IMR-90 (cell line): ENCODE measurements around the gene NR5A2. TPM values are rescaled to one million over a fixed set of nuclear protein-coding genes. Genes with fewer than 3 reads are reported as not detected.

Experiments used
- ATAC-seq: fragments of 200-7000 bp; cut with Tn5 transposase; 2 replicates; pipeline ENCODE4 v1.9.1; 2020; ENCODE audit warnings: low read depth, mild to moderate bottlenecking, moderate library complexity
- BruUV-seq: library from RNA; stranded (reverse); fragments of 400-500 nt; replicated peaks from 2 replicates; lab custom pipeline; 2021; lab: Mats Ljungman, UMichigan
- CTCF ChIA-PET: fragments of 300-600 bp; formaldehyde crosslinking; extraction: SDS; loops from one replicate; lab custom pipeline; 2021; ENCODE audit warnings: antibody characterized with exemption; lab: Yijun Ruan, JAX
- POLR2A ChIA-PET: fragments of 300-600 bp; sonication (Branson Sonifier 250); formaldehyde crosslinking; loops from one replicate; lab custom pipeline; 2022; ENCODE audit warnings: antibody characterized with exemption; ENCODE audit not compliant: unreplicated experiment; lab: Charles Lee
- DNase-seq: peaks from one replicate; pipeline ENCODE4 v3.0.0; 2013
- H2AFZ ChIP-seq: replicated peaks from 2 replicates; pipeline ENCODE3; 2013; ENCODE audit warnings: low read length, mild to moderate bottlenecking; ENCODE audit not compliant: poor library complexity
- H2AK5ac ChIP-seq: 2 replicates; pipeline ENCODE4 v1.6.1; 2013; ENCODE audit warnings: low read depth, low read length, inconsistent platforms
- H2AK9ac ChIP-seq: replicated peaks from 2 replicates; pipeline ENCODE3; 2013; ENCODE audit warnings: mild to moderate bottlenecking, low read depth, low read length, moderate library complexity; ENCODE audit not compliant: poor library complexity
- H2BK120ac ChIP-seq: 2 replicates; pipeline ENCODE4 v1.6.1; 2013; ENCODE audit warnings: low read depth, low read length, inconsistent platforms
- H2BK15ac ChIP-seq: 3 replicates; pipeline ENCODE4 v1.6.1; 2013; ENCODE audit warnings: low read depth, low read length, inconsistent platforms
- H2BK20ac ChIP-seq: 2 replicates; pipeline ENCODE4 v1.6.1; 2013; ENCODE audit warnings: low read depth, mild to moderate bottlenecking, inconsistent platforms, low read length, moderate library complexity
- H2BK5ac ChIP-seq: 2 replicates; pipeline ENCODE4 v1.6.1; 2013; ENCODE audit warnings: mild to moderate bottlenecking, low read depth, low read length, inconsistent platforms; ENCODE audit not compliant: poor library complexity, severe bottlenecking
- H3K14ac ChIP-seq: replicated peaks from 2 replicates; pipeline ENCODE4 v1.6.1; 2013; ENCODE audit warnings: low read depth, low read length, inconsistent platforms
- H3K18ac ChIP-seq: 2 replicates; pipeline ENCODE4 v1.6.1; 2013; ENCODE audit warnings: low read depth, low read length, control low read depth
- H3K23ac ChIP-seq: 2 replicates; pipeline ENCODE4 v1.6.1; 2013; ENCODE audit warnings: low read depth, low read length, inconsistent platforms
- H3K27ac ChIP-seq: 2 replicates; pipeline ENCODE4 v1.5.1; 2013; ENCODE audit warnings: mild to moderate bottlenecking, control low read depth, low read length; ENCODE audit not compliant: insufficient read depth
- H3K27me3 ChIP-seq: 2 replicates; pipeline ENCODE4 v1.6.1; 2013; ENCODE audit warnings: low read length; ENCODE audit not compliant: control insufficient read depth, insufficient read depth
- H3K36me3 ChIP-seq: 2 replicates; pipeline ENCODE4 v1.6.1; 2013; ENCODE audit warnings: low read length, mixed read lengths; ENCODE audit not compliant: control insufficient read depth, insufficient read depth
- H3K4ac ChIP-seq: 2 replicates; pipeline ENCODE4 v1.6.1; 2013; ENCODE audit warnings: low read depth, low read length, inconsistent platforms
- H3K4me1 ChIP-seq: 2 replicates; pipeline ENCODE4 v1.6.1; 2013; ENCODE audit warnings: low read length, mixed read lengths; ENCODE audit not compliant: control insufficient read depth, insufficient read depth
- H3K4me2 ChIP-seq: 2 replicates; pipeline ENCODE4 v1.6.1; 2013; ENCODE audit warnings: low read depth, mild to moderate bottlenecking, control low read depth, low read length, moderate library complexity
- H3K4me3 ChIP-seq: 2 replicates; pipeline ENCODE4 v1.5.1; 2013; ENCODE audit warnings: low read depth, mild to moderate bottlenecking, control low read depth, low read length, moderate library complexity; ENCODE audit not compliant: insufficient read depth
- H3K56ac ChIP-seq: 2 replicates; pipeline ENCODE4 v1.6.1; 2013; ENCODE audit warnings: low read length, inconsistent platforms; ENCODE audit not compliant: insufficient read depth; ENCODE audit errors: extremely low read depth
- H3K79me1 ChIP-seq, 2 experiments: 2 replicates each; pipeline ENCODE4 v1.6.1; 2013; ENCODE audit warnings: low read length in 2 of 2, inconsistent platforms in 1 of 2, low read depth in 1 of 2
- H3K9ac ChIP-seq: 2 replicates; pipeline ENCODE4 v1.6.1; 2013; ENCODE audit warnings: low read depth, low read length, control low read depth
- H3K9me1 ChIP-seq: 2 replicates; pipeline ENCODE4 v1.6.1; 2013; ENCODE audit warnings: low read length, inconsistent platforms; ENCODE audit not compliant: insufficient read depth
- H3K9me3 ChIP-seq: 2 replicates; pipeline ENCODE4 v1.6.1; 2013; ENCODE audit warnings: low read length; ENCODE audit not compliant: control insufficient read depth, insufficient read depth
- H4K20me1 ChIP-seq: 2 replicates; pipeline ENCODE4 v1.6.1; 2013; ENCODE audit warnings: low read length, inconsistent platforms; ENCODE audit not compliant: insufficient read depth
- H4K5ac ChIP-seq: 2 replicates; pipeline ENCODE4 v1.6.1; 2013; ENCODE audit warnings: mild to moderate bottlenecking, low read depth, low read length, control low read depth
- H4K8ac ChIP-seq, 2 experiments: 2 replicates each; pipeline ENCODE4 v1.6.1; 2013; ENCODE audit warnings: low read depth in 2 of 2, low read length in 2 of 2, control low read depth in 1 of 2, inconsistent platforms in 1 of 2
- H4K91ac ChIP-seq: 2 replicates; pipeline ENCODE4 v1.6.1; 2013; ENCODE audit warnings: low read depth, low read length, inconsistent platforms; ENCODE audit not compliant: insufficient read depth
- BHLHE40 ChIP-seq: fragments of 150-350 bp; IDR thresholded peaks from 2 replicates; pipeline ENCODE4 v1.6.1; 2016; ENCODE audit warnings: mild to moderate bottlenecking, low read depth, low read length
- CEBPB ChIP-seq: IDR thresholded peaks from 2 replicates; pipeline ENCODE4 v1.6.1; 2012; ENCODE audit warnings: low read depth, low read length, improper control_type of control experiment
- CHD1 ChIP-seq: IDR thresholded peaks from 2 replicates; pipeline ENCODE4 v1.6.1; 2012; ENCODE audit warnings: low read depth, low read length, improper control_type of control experiment
- MAFK ChIP-seq: IDR thresholded peaks from 2 replicates; pipeline ENCODE4 v1.6.1; 2012; ENCODE audit warnings: low read depth, low read length, improper control_type of control experiment
- MAZ ChIP-seq: IDR thresholded peaks from 2 replicates; pipeline ENCODE4 v1.6.1; 2012; ENCODE audit warnings: low read depth, mild to moderate bottlenecking, low read length, improper control_type of control experiment, moderate library complexity, borderline replicate concordance
- MXI1 ChIP-seq: IDR thresholded peaks from 2 replicates; pipeline ENCODE4 v1.6.1; 2012; ENCODE audit warnings: low read depth, mild to moderate bottlenecking, low read length, moderate library complexity, borderline replicate concordance
- POLR2A ChIP-seq: IDR thresholded peaks from 2 replicates; pipeline ENCODE4 v1.6.1; 2012; ENCODE audit warnings: mild to moderate bottlenecking, low read depth, low read length
- RFX5 ChIP-seq: IDR thresholded peaks from 2 replicates; pipeline ENCODE4 v1.8.0; 2012; ENCODE audit warnings: low read depth, mild to moderate bottlenecking, low read length, moderate library complexity
- SMC3 ChIP-seq: fragments of 150-350 bp; IDR thresholded peaks from 2 replicates; pipeline ENCODE4 v1.6.1; 2016; ENCODE audit warnings: low read depth, mild to moderate bottlenecking, antibody characterized with exemption, low read length, moderate library complexity
- WGBS, 2 experiments: methylation state at CpG; one replicate each; pipeline versions ENCODE4 v1.1.5 to v1.1.7; 2013; ENCODE audit warnings: missing lambda C conversion rate in 2 of 2; ENCODE audit not compliant: insufficient read length in 1 of 2; ENCODE audit errors: extremely low coverage in 2 of 2; 5-methylcytosine and 5-hydroxymethylcytosine counted together
- dilution Hi-C: fragments of 300-500 bp; cut with HindIII; formaldehyde crosslinking; loops from one replicate; pipeline ENCODE4 v1.14.3; 2018; ENCODE audit warnings: low sequenced_read_pairs; ENCODE audit not compliant: unreplicated experiment
- in situ Hi-C: fragments of 300-500 bp; cut with MboI; formaldehyde crosslinking; loops from 3 replicates; pipeline ENCODE4 v1.14.3; 2019; ENCODE audit warnings: low sequenced_read_pairs, inconsistent platforms, mixed read lengths
- intact Hi-C: fragments of 100-400 bp; cut with micrococcal nuclease; formaldehyde crosslinking; loops from 2 replicates; pipeline ENCODE4 v1.10.0; 2022
- polyA plus RNA-seq, 3 experiments: library from polyadenylated mRNA; depleted of rRNA; stranded (reverse); fragments of >200 nt; gene quantifications; 2 replicates each; pipeline ENCODE4 v1.2.3, GENCODE V29; 2012; ENCODE audit warnings: low replicate concordance in 1 of 3
- total RNA-seq: library from RNA; depleted of rRNA; stranded (reverse); fragments of >200 nt; gene quantifications from 2 replicates; pipeline ENCODE4 v1.2.3, GENCODE V29; 2012
- TF ChIP-seq, protein P1 (sequence below): fragments of 150-350 bp; IDR thresholded peaks from 2 replicates; pipeline ENCODE4 v1.6.1; 2016; ENCODE audit warnings: low read depth, mild to moderate bottlenecking, low read length, moderate library complexity, borderline replicate concordance
- TF ChIP-seq, protein P2 (sequence below): conservative IDR thresholded peaks from 2 replicates; pipeline ENCODE4 v1.5.1; 2012; ENCODE audit warnings: mild to moderate bottlenecking, low read depth, low read length, improper control_type of control experiment
- TF ChIP-seq, protein P3 (sequence below): fragments of 150-350 bp; IDR thresholded peaks from 2 replicates; pipeline ENCODE4 v1.6.1; 2017; ENCODE audit warnings: mild to moderate bottlenecking, antibody characterized with exemption, low read length, low read depth

Gene NR5A2
- total and polyA plus RNA-seq, 2 of the 4 experiments (the other 2 are of a cell fraction): 0.03 to 0.18 TPM

DNA sequence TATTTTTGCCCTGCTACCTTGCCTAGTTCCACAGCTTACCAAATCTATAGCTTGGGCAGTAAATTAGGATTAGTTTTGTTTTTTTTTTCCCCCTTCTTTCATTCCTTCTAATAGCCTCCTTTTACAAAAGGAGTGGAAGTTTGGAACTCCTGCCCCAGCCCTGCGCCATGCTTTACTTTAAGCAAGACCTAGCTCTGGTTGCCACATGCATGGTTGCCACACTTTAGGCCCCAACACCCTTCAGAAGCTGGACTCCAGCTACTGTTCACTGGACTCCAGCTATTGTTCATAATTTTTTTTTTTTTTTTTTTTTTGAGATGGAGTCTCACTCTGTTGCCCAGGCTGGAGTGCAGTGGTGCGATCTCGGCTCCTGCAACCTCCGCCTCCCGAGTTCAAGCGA lies 115.8 kb downstream of the NR5A2 start:
- TF ChIP-seq, protein P1, sequence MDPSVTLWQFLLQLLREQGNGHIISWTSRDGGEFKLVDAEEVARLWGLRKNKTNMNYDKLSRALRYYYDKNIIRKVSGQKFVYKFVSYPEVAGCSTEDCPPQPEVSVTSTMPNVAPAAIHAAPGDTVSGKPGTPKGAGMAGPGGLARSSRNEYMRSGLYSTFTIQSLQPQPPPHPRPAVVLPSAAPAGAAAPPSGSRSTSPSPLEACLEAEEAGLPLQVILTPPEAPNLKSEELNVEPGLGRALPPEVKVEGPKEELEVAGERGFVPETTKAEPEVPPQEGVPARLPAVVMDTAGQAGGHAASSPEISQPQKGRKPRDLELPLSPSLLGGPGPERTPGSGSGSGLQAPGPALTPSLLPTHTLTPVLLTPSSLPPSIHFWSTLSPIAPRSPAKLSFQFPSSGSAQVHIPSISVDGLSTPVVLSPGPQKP: no peak
- no peak for TF ChIP-seq RFX5
- TF ChIP-seq, protein P2, sequence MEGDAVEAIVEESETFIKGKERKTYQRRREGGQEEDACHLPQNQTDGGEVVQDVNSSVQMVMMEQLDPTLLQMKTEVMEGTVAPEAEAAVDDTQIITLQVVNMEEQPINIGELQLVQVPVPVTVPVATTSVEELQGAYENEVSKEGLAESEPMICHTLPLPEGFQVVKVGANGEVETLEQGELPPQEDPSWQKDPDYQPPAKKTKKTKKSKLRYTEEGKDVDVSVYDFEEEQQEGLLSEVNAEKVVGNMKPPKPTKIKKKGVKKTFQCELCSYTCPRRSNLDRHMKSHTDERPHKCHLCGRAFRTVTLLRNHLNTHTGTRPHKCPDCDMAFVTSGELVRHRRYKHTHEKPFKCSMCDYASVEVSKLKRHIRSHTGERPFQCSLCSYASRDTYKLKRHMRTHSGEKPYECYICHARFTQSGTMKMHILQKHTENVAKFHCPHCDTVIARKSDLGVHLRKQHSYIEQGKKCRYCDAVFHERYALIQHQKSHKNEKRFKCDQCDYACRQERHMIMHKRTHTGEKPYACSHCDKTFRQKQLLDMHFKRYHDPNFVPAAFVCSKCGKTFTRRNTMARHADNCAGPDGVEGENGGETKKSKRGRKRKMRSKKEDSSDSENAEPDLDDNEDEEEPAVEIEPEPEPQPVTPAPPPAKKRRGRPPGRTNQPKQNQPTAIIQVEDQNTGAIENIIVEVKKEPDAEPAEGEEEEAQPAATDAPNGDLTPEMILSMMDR: no peak
- TF ChIP-seq, protein P3, sequence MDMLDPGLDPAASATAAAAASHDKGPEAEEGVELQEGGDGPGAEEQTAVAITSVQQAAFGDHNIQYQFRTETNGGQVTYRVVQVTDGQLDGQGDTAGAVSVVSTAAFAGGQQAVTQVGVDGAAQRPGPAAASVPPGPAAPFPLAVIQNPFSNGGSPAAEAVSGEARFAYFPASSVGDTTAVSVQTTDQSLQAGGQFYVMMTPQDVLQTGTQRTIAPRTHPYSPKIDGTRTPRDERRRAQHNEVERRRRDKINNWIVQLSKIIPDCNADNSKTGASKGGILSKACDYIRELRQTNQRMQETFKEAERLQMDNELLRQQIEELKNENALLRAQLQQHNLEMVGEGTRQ: no peak
- TF ChIP-seq BHLHE40: no peak
- no peak for TF ChIP-seq POLR2A
- TF ChIP-seq MXI1: no peak
- TF ChIP-seq MAZ: no peak
- TF ChIP-seq CEBPB: no peak
- TF ChIP-seq SMC3: no peak
- no peak for TF ChIP-seq CHD1
- no peak for TF ChIP-seq MAFK

More for the DNA sequence above, 115.8 kb downstream of the NR5A2 start:
- Histone ChIP-seq H3K4me2 (no peak overlapping the region), H2AK9ac (no peak overlapping the region), H4K91ac (no peak overlapping the region), H3K4ac (no peak overlapping the region), H2BK120ac (no peak overlapping the region), H3K23ac (no peak overlapping the region), H3K18ac (no peak overlapping the region), H4K5ac (no peak overlapping the region), H3K4me3 (no peak overlapping the region), H3K27me3 (no peaks in the 10 kb centered on the region), H2AFZ (no peak overlapping the region), H3K4me1 (no peaks in the 10 kb centered on the region), H4K20me1 (no peaks in the 10 kb centered on the region), H2BK5ac (no peak overlapping the region), H3K9me1 (no peaks in the 10 kb centered on the region), H3K27ac (no peak overlapping the region), H3K14ac (no peak overlapping the region), H2AK5ac (no peak overlapping the region), H3K79me1 (no peaks in the 10 kb centered on the region), H2BK20ac (no peak overlapping the region), H2BK15ac (no peak overlapping the region), H3K9me3 (no peaks in the 10 kb centered on the region), H3K56ac (no peak overlapping the region), H3K9ac (no peak overlapping the region), H4K8ac (no peak overlapping the region), H3K36me3 (no peaks in the 10 kb centered on the region)
- dilution Hi-C loops (no loop called here), intact Hi-C loops (no loop called here), in situ Hi-C loops (loop anchor here (5.0 kb wide), 1 partner anchor 344 kb away; no protein-coding TSS in a partner anchor)
- no peak for ATAC-seq
- WGBS, 2 experiments: no CpG with 5 or more reads among the region's 6 CpGs
- ChIA-PET CTCF (interaction anchor here (0.7 to 1.0 kb wide), 2 partner anchors 27 to 174 kb away, joined by 3 to 4 read pairs; no protein-coding TSS in a partner anchor), POLR2A (no interaction called here)
- BruUV-seq: no TSS peak
- DNase-seq: no peak
